ENCODE data around the gene CARM1.
"Not testable (repeated sequence)": the region's sequence is repeated elsewhere in the genome, so short reads cannot be mapped to it uniquely, and the experiment has no call there.

The CARM1 gene

GRCh38 chr19:10846500-10847202, 24.7 kb upstream of the CARM1 start:
- no peak for DNase-seq (ENCODE audit: low read depth, low spot score)

- no peak for DNase-seq (ENCODE audit: low read depth, low spot score)
These were observed 23.0 kb upstream of the CARM1 start, which contains the start of gene C19orf38 for GRCh38 chr19:10848230-10848856. TSS of gene C19orf38 (plus strand) at chr19:10848415. CDS start at chr19:10848509, 94 bp downstream.

GRCh38 chr19:10850631-10851030, 20.7 kb upstream of the CARM1 start:
- DNase-seq (ENCODE audit: low read depth, low spot score), result no peak

GRCh38 chr19:10852098-10852800, 19.1 kb upstream of the CARM1 start:
- DNase-seq (ENCODE audit: low read depth, low spot score), result no peak

- DNase-seq (ENCODE audit: low read depth, low spot score), result no peak
These were observed 18.4 kb upstream of the CARM1 start for GRCh38 chr19:10852941-10853340.

GRCh38 chr19:10854350-10855089, 16.8 kb upstream of the CARM1 start:
- no peak for DNase-seq (ENCODE audit: low read depth, low spot score)

- peak; percentile 53 for DNase-seq (ENCODE audit: low read depth, low spot score)
These were observed 15.4 kb upstream of the CARM1 start for GRCh38 chr19:10855879-10856522.

GRCh38 chr19:10856899-10857298, 14.5 kb upstream of the CARM1 start:
- DNase-seq (ENCODE audit: low read depth, low spot score), result not testable (repeated sequence)

GRCh38 chr19:10858204-10858828, 13.0 kb upstream of the CARM1 start:
- no peak for DNase-seq (ENCODE audit: low read depth, low spot score)

- DNase-seq (ENCODE audit: low read depth, low spot score), result peak; percentile 69
These were observed 10.2 kb upstream of the CARM1 start for GRCh38 chr19:10861103-10861651.

GRCh38 chr19:10862561-10863106, 8.7 kb upstream of the CARM1 start:
- no peak for DNase-seq (ENCODE audit: low read depth, low spot score)

GRCh38 chr19:10863107-10863717, 8.1 kb upstream of the CARM1 start:
- peak; percentile 87 for DNase-seq (ENCODE audit: low read depth, low spot score)

GRCh38 chr19:10864538-10864899, 6.8 kb upstream of the CARM1 start:
- DNase-seq (ENCODE audit: low read depth, low spot score), result peak; percentile 88

GRCh38 chr19:10866495-10866894, 4.9 kb upstream of the CARM1 start:
- no peak for DNase-seq (ENCODE audit: low read depth, low spot score)

GRCh38 chr19:10868872-10869547, 2.3 kb upstream of the CARM1 start:
- DNase-seq (ENCODE audit: low read depth, low spot score), result no peak

GRCh38 chr19:10869872-10870311, 1.5 kb upstream of the CARM1 start:
- DNase-seq (ENCODE audit: low read depth, low spot score), result not testable (repeated sequence)

- DNase-seq (ENCODE audit: low read depth, low spot score), result no peak
These were observed 825 bp upstream of the CARM1 start for GRCh38 chr19:10870501-10870954.

- DNase-seq (ENCODE audit: low read depth, low spot score), result no peak
These were observed 575 bp downstream of the CARM1 start for GRCh38 chr19:10871711-10872545.

Data from ELF-1 (cell line).